Amygdala (tissue), 56 donors: ENCODE data around the gene CAMSAP1.

Experiments
- DNase-seq, 56 donors: peaks; one replicate each; lab custom pipeline; 2025; lab: John Stamatoyannopoulos, UW

The CAMSAP1 gene

GRCh38 chr9:135769489-135770202 lies 137.7 kb downstream of the CAMSAP1 start:
- DNase-seq = no peak

DNA sequence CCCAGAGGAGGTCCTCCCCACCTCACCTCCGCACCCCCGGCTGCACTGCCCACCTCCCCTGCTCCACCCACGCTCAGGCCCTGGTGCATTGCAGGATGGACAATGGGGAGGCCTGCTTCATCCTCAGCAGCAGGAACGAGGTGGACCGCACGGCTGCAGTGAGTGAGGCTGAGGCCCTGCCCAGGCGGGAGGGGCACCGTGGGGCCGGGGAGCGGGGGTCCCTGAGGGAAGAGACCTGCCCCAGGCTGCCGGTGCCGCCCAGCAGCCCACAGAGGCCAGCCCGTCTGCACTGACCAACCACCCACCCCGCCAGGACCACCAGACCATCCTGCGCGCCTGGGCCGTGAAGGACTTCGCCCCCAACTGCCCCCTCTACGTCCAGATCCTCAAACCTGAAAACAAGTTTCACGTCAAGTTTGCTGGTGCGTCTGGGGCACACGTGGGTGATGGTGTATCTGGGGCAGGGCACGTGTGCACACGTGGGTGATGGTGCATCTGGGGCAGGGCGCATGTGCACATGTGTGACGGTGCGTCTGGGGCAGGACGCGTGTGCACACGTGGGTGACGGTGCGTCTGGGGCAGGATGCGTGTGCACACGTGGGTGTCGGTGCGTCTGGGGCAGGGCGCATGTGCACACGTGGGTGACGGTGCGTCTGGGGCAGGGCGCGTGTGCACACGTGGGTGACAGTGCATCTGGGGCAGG lies 138.7 kb downstream of the CAMSAP1 start:
- no peak for DNase-seq

DNA sequence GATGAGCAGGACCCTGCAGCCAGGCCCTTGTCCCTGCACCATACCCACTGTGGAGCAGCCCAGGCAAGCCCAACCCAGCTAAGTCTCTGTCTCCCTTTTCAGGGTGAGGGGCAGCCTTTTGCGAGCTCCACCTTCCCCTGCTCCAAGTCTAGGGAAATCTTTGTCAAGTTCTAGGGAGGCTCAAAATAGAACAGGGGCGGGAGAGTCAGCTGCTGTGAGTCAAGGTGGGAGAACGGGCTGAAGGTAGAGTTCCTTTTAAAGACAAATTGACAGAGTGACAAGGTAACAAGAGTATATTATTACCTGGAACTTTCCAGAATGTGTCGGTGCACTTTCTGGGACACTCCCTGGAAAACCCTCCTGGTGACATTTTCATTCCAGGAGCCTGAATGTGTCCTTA lies 140.6 kb downstream of the CAMSAP1 start:
- no peak for DNase-seq

- no peak for DNase-seq
These were observed 141.1 kb downstream of the CAMSAP1 start for GRCh38 chr9:135766251-135766650.

- DNase-seq = no peak
These were observed 141.9 kb downstream of the CAMSAP1 start for GRCh38 chr9:135765416-135765815.

DNA sequence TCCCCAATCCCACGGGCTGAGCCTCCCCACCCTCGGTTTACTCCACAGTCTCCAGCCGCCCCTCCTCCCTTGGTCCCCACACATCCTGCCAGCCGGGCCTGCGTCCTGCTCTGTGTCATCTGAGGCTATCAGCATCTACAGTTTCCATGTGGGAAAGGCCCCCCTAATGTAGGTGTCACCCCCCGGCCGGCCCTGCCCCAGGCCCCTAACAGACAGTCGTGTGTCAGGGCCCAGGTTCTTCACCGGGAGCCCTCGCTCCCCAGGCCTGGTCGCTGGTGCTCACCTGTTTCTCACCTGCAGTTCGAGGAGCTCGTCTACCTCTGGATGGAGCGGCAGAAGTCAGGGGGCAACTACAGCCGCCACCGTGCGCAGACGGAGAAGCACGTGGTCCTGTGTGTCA lies 142.6 kb downstream of the CAMSAP1 start:
- DNase-seq = no peak

- no peak for DNase-seq
These were observed 143.5 kb downstream of the CAMSAP1 start for GRCh38 chr9:135763716-135764446.

DNA sequence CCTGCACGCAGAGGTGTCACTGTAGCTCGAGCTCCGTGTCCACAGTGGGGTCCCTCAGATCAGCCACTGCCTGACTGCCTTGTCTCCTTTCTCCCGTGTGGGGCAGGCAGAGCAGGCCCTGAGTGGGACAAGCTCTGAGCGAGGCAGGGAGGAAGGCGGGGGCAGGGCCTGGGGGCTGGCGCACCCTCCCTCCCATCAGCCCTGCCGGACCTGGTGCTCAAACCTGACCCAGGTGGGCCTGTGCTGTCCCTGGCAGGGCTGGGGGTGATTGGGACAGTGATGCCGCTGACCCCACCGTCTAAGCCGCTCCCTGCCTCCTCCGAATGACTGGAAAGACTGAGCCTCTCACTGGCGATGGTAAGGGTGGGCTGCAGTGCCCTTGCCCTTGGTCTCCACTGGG lies 144.4 kb downstream of the CAMSAP1 start:
- DNase-seq = no peak

DNA sequence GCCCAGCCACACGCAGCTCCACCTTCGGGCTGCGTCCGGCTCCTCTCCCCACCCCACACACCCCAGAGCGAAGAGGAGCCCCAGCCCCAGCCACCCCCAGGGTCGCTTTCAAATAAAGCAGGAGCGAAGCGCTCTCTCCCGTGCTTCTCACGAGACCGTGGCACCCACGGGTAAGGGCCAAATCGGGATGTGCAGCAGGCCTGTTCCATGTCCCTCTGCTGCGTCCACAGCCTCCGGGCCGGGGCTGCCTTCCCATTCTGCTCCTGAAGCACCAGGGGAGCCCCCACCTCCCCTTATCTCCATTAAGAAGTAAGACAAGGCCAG lies 145.5 kb downstream of the CAMSAP1 start:
- no peak for DNase-seq

DNA sequence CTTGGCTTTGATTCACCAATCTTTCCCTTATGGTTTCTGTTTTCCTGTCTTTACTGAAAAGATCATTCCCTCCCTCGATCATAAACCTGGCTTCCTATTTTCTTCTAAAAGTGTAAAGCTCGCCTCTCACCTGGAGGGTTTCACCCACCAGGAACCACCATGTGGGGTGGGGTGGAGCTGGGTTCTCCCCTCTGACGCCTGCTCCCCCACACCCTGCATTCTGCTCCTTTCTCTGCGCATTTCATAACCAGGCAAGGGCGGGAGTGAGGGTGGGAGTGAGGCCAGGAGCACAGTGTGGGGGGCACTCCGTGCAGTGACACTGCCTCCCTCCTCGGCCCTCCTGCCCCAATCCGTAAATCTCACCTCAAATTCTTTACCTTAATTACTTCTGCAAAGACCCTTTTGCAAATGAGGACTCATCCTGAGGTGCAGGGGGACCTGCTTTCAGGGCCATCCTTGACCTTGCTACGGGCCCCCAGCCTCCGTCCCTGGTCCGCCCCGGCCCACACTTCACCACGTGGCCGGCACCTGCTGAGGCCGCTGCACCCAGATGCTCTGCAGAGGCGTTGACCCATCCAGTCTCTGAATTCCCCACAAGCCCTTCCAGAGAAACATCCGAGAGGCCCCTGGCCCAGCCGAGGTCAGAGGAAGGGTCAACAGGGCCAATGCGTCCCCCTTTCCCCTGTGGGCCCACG lies 146.0 kb downstream of the CAMSAP1 start:
- DNase-seq = no peak

- DNase-seq = no peak
These were observed 146.9 kb downstream of the CAMSAP1 start for GRCh38 chr9:135760465-135760864.

- DNase-seq = no peak
These were observed 147.6 kb downstream of the CAMSAP1 start for GRCh38 chr9:135759676-135760300.

DNA sequence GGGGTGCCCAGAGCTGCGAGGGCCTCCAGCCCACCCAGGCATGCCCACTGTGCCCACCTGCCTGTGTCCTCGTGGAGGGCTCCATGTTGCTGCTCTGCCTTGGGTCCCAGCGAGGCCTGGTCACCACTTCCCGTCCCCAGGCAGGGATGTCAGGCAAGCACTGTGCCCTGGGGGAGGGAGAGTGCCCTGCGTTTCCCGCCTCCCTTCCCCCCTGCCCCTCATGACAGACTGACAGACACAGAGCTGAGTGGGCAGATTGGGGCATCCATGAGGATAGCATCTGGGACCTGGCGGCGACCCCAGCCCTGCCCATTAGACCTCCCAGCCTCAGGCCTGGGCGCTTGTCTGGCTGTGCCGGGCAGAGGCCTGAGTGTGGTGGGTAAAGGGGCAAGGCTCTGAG lies 148.5 kb downstream of the CAMSAP1 start:
- no peak for DNase-seq
